ENCODE data around the gene DSCAML1.

- TF ChIP-seq RAD21 (IDR thresholded peaks at IDR 0.05 in 1 of 2, conservative IDR thresholded peaks at IDR 0.05 in 1 of 2; ENCODE audit: low read depth in 2 of 2, low read length in 2 of 2) (no peak), CTCF (IDR thresholded peaks at IDR 0.05; ENCODE audit: control extremely low read depth in 1 of 3, insufficient read depth in 1 of 3, low read depth in 1 of 3, low read length in 3 of 3) (no peak), ATF3 (IDR thresholded peaks at IDR 0.05; ENCODE audit: insufficient read depth, low read depth, low read length) (no peak)
Observed at GRCh38 chr11:117814766-117815261, 17.8 kb upstream of the DSCAML1 start.

Measured in H1 (cell line).